ENCODE results near the gene RRP15. TPM values are rescaled to one million over a fixed set of nuclear protein-coding genes. Genes with fewer than 3 reads are reported as not detected.

The RRP15 gene
- total and polyA plus RNA-seq, 2 of the 8 experiments (the other 6 are each of a cell fraction or from before 2014, with no cell fraction given), result 3.7 to 52.8 TPM

GRCh38 chr1:218314316-218314715 lies 29.2 kb downstream of the RRP15 start:
- H2BK5ac ChIP-seq (ENCODE audit: low read depth, low read length), result no peak overlapping the region
- no peaks in the 10 kb centered on the region for H3K27me3 ChIP-seq (replicated peaks in 1 of 4; ENCODE audit: control insufficient read depth in 3 of 4, extremely low read depth in 1 of 4, insufficient read depth in 3 of 4, low read length in 3 of 4)
- no peak overlapping the region for H2BK20ac ChIP-seq (ENCODE audit: low read length)
- H4K5ac ChIP-seq (ENCODE audit: insufficient read length, low read depth, low read length), result no peak overlapping the region
- no peak overlapping the region for H3K27ac ChIP-seq (ENCODE audit: low read depth, low read length)
- ChIA-PET POLR2A (ENCODE audit: partially characterized antibody) (interaction anchor here (1.0 kb wide), 2 partner anchors 13 to 31 kb away, joined by 3 to 4 read pairs; partner anchors contain the start of gene TGFB2), CTCF (ENCODE audit: partially characterized antibody) (interaction anchor here (0.8 to 1.5 kb wide), 4 partner anchors 9 to 63 kb away, joined by 3 to 7 read pairs (median 5); no protein-coding TSS in a partner anchor)
- 99% methylated on average over 3 of the region's 3 CpGs; no CpG with 5 or more reads in 1 of the 2 experiments for WGBS, 2 experiments (ENCODE audit: extremely low coverage in 1 of 2, insufficient coverage in 1 of 2, insufficient read length in 1 of 2, insufficient replicate concordance in 2 of 2, low coverage in 1 of 2, low lambda C conversion rate in 2 of 2, missing lambda C conversion rate in 1 of 2)
- no peak overlapping the region for H3K56ac ChIP-seq (replicated peaks; ENCODE audit: insufficient read length, low read depth, low read length)
- H4K8ac ChIP-seq (ENCODE audit: extremely low read depth, insufficient read depth, low read length), result no peak overlapping the region
- H3K79me1 ChIP-seq (ENCODE audit: low read depth, low read length), result no peaks in the 10 kb centered on the region; the same call in 1 of the 2 replicates
- H2AK5ac ChIP-seq (ENCODE audit: low read depth, low read length), result no peak overlapping the region
- no peaks in the 10 kb centered on the region for H4K20me1 ChIP-seq (replicated peaks in 1 of 2; ENCODE audit: control insufficient read depth in 1 of 2, insufficient read depth in 2 of 2, low read length in 2 of 2)
- no peaks in the 10 kb centered on the region; a peak in 1 of 4 replicates for H3K79me2 ChIP-seq (ENCODE audit: control insufficient read depth in 1 of 2, insufficient read depth in 2 of 2, low read length in 2 of 2)
- no peak for FAIRE-seq
- H3K4me2 ChIP-seq (ENCODE audit: insufficient read depth in 1 of 2, low read depth in 2 of 2, low read length in 2 of 2), result no peak overlapping the region
- H4K91ac ChIP-seq (replicated peaks; ENCODE audit: insufficient read length, low read length), result no peak overlapping the region
- H3K36me3 ChIP-seq (ENCODE audit: control insufficient read depth in 2 of 4, insufficient read depth in 4 of 4, low read length in 3 of 4), result peaks cover 0 to 23% (median 3%) of the 10 kb centered on the region in 4 experiments; a peak in 3 of 8 replicates
- H3K9ac ChIP-seq (replicated peaks in 1 of 4; ENCODE audit: extremely low read depth in 1 of 4, low read depth in 3 of 4, low read length in 3 of 4), result no peak overlapping the region
- no peaks in the 10 kb centered on the region for H3K9me3 ChIP-seq (ENCODE audit: insufficient read depth in 2 of 2, low read depth in 1 of 2, low read length in 1 of 2)
- no peak overlapping the region for H3K4me3 ChIP-seq (ENCODE audit: extremely low read depth in 1 of 4, insufficient read depth in 2 of 4, low read depth in 3 of 4, low read length in 4 of 4)
- H3K4me1 ChIP-seq (replicated peaks in 1 of 4; ENCODE audit: control insufficient read depth in 3 of 4, insufficient read depth in 4 of 4, low read length in 3 of 4), result peaks cover 0 to 5% (median 1%) of the 10 kb centered on the region in 4 experiments; a peak in 2 of 7 replicates
- no peak overlapping the region for H2BK120ac ChIP-seq (replicated peaks; ENCODE audit: low read depth, low read length)
- no peak overlapping the region for H2AFZ ChIP-seq (ENCODE audit: low read length)
- no peak overlapping the region for H3K18ac ChIP-seq (ENCODE audit: extremely low read depth, low read length)
- no peak for DNase-seq (ENCODE audit: low read depth in 1 of 2, low spot score in 2 of 2)
- H2BK12ac ChIP-seq (ENCODE audit: low read depth, low read length), result no peak overlapping the region
- H2BK15ac ChIP-seq (ENCODE audit: low read length), result no peak overlapping the region
- no peak overlapping the region for H3K4ac ChIP-seq (replicated peaks; ENCODE audit: insufficient read length, low read depth, low read length)
- H3K23ac ChIP-seq (ENCODE audit: insufficient read length), result no peak overlapping the region
- H3K14ac ChIP-seq (ENCODE audit: insufficient read length), result no peak overlapping the region
- 0 out of 2 replicates have a peak, but pooled peaks cover 1% of the 10 kb centered on the region for H3K23me2 ChIP-seq (ENCODE audit: low read depth, low read length)
- no peak for TF ChIP-seq SIN3A (conservative IDR thresholded peaks at IDR 0.05 in 1 of 2, IDR thresholded peaks at IDR 0.05 in 1 of 2; ENCODE audit: low read depth in 1 of 2, low read length in 2 of 2)
- TF ChIP-seq RFX5 (IDR thresholded peaks at IDR 0.05; ENCODE audit: borderline replicate concordance, low read depth, low read length), result no peak
- no peak for TF ChIP-seq E2F6 (IDR thresholded peaks at IDR 0.05)
- no peak for TF ChIP-seq PHF8 (conservative IDR thresholded peaks at IDR 0.05; ENCODE audit: low read depth, low read length)
- no peak for TF ChIP-seq SAP30 (IDR thresholded peaks at IDR 0.05; ENCODE audit: insufficient read depth, insufficient replicate concordance, low read length)
- TF ChIP-seq RAD21 (IDR thresholded peaks at IDR 0.05 in 1 of 2, conservative IDR thresholded peaks at IDR 0.05 in 1 of 2; ENCODE audit: low read depth in 2 of 2, low read length in 2 of 2), result no peak
- TF ChIP-seq ATF3 (IDR thresholded peaks at IDR 0.05; ENCODE audit: insufficient read depth, low read depth, low read length), result no peak
- TF ChIP-seq BRCA1 (IDR thresholded peaks at IDR 0.05; ENCODE audit: low read depth, low read length), result no peak
- TF ChIP-seq GABPA (IDR thresholded peaks at IDR 0.05; ENCODE audit: borderline replicate concordance, insufficient read depth, low read length), result no peak
- TF ChIP-seq, protein P1, sequence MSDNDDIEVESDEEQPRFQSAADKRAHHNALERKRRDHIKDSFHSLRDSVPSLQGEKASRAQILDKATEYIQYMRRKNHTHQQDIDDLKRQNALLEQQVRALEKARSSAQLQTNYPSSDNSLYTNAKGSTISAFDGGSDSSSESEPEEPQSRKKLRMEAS (IDR thresholded peaks at IDR 0.05), result no peak
- no peak for TF ChIP-seq ASH2L (IDR thresholded peaks at IDR 0.05; ENCODE audit: low read length)

All from H1 (cell line).